Neural progenitor cell (in vitro differentiated cells): Measurements from ENCODE around the gene CNTN2.

Source experiments
- CTCF ChIP-seq: fragments of 200-600 bp; sonication (generic); IDR thresholded peaks from 2 replicates; pipeline ENCODE4 v1.5.1; 2017; ENCODE audit warnings: antibody characterized with exemption, mild to moderate bottlenecking
- EZH2 ChIP-seq: fragments of 200-600 bp; sonication (generic); IDR thresholded peaks from 2 replicates; pipeline ENCODE4 v1.6.1; 2017; ENCODE audit warnings: antibody characterized with exemption, mild to moderate bottlenecking, moderate library complexity
- EZH2phosphoT487 ChIP-seq: fragments of 200-600 bp; sonication (generic); IDR thresholded peaks from 2 replicates; pipeline ENCODE4 v1.6.1; 2017; ENCODE audit warnings: antibody characterized with exemption

GRCh38 chr1:205016584-205016983, 26.4 kb upstream of the CNTN2 start:
- TF ChIP-seq CTCF (no peak), EZH2 (no peak), EZH2phosphoT487 (no peak)
